Measurements from ENCODE around the gene CAPN2. TPM values are rescaled to one million over a fixed set of nuclear protein-coding genes. Genes with fewer than 3 reads are reported as not detected.

The CAPN2 gene
- polyA plus RNA-seq, 1 of the 3 experiments (the other 2 are of a cell fraction), result 208 TPM

GRCh38 chr1:223796210-223796609, 83.9 kb downstream of the CAPN2 start:
- Histone ChIP-seq H2AFZ (ENCODE audit: low read depth) (no peak overlapping the region), H3K9ac (no peak overlapping the region), H3K9me2 (no peaks in the 10 kb centered on the region), H3F3A (replicated peaks; ENCODE audit: insufficient read depth) (peaks cover 4% of the 10 kb centered on the region), H4K20me1 (ENCODE audit: insufficient read depth) (no peaks in the 10 kb centered on the region), H3K36me3 (replicated peaks in 1 of 2; ENCODE audit: control insufficient read depth in 1 of 2, insufficient read depth in 2 of 2, low read length in 1 of 2) (peaks cover 76 to 95% of the 10 kb centered on the region in 2 experiments), H3K27me3 (ENCODE audit: insufficient read depth) (no peaks in the 10 kb centered on the region), H3K79me2 (ENCODE audit: insufficient read depth) (peaks cover 11% of the 10 kb centered on the region; the same call in 1 of the 2 replicates), H3K9me3 (no peaks in the 10 kb centered on the region), H3K4me3 (ENCODE audit: low read depth in 2 of 2, low read length in 1 of 2) (no peak overlapping the region), H3K4me1 (ENCODE audit: control insufficient read depth in 1 of 2, insufficient read depth in 2 of 2, low read depth in 1 of 2, low read length in 1 of 2) (no peaks in the 10 kb centered on the region), H3K4me2 (no peak overlapping the region), H3K27ac (ENCODE audit: low read depth in 2 of 2, low read length in 1 of 2) (no peak overlapping the region)
- DNase-seq, result no peak
- 95% methylated on average over 7 of the region's 7 CpGs for WGBS (ENCODE audit: low lambda C conversion rate)
- CTCF ChIA-PET, result interaction anchor here (0.7 kb wide), 1 partner anchor 16 kb away, joined by 3 read pairs; no protein-coding TSS in a partner anchor
- TF ChIP-seq POLR2AphosphoS5 (IDR thresholded peaks at IDR 0.05; ENCODE audit: low read depth, low read length) (no peak), RAD21 (IDR thresholded peaks at IDR 0.05; ENCODE audit: low read length) (no peak), MXI1 (IDR thresholded peaks at IDR 0.05; ENCODE audit: low read depth, low read length) (no peak), GATA2 (CRISPR knock-in tag; IDR thresholded peaks at IDR 0.05) (no peak), SMC3 (IDR thresholded peaks at IDR 0.05; ENCODE audit: low read depth, low read length) (no peak), ELF1 (IDR thresholded peaks at IDR 0.05) (no peak), YY1 (IDR thresholded peaks at IDR 0.05; ENCODE audit: low read depth) (no peak), REST (IDR thresholded peaks at IDR 0.05; ENCODE audit: low read depth, low read length) (no peak)
- POLR2A ChIA-PET, result no interaction called here

GRCh38 chr1:223802032-223802431, 89.7 kb downstream of the CAPN2 start:
- ChIA-PET CTCF (interaction anchor here (0.6 to 2.3 kb wide), 2 partner anchors 10 to 106 kb away, joined by 3 to 10 read pairs; no protein-coding TSS in a partner anchor), POLR2A (no interaction called here)
- H3K27me3 ChIP-seq (ENCODE audit: insufficient read depth), result no peaks in the 10 kb centered on the region
- no peak for DNase-seq
- H3K36me3 ChIP-seq (replicated peaks in 1 of 2; ENCODE audit: control insufficient read depth in 1 of 2, insufficient read depth in 2 of 2, low read length in 1 of 2), result peaks cover 75 to 92% of the 10 kb centered on the region in 2 experiments
- no peaks in the 10 kb centered on the region for H3K4me1 ChIP-seq (ENCODE audit: control insufficient read depth in 1 of 2, insufficient read depth in 2 of 2, low read depth in 1 of 2, low read length in 1 of 2)
- H3K79me2 ChIP-seq (ENCODE audit: insufficient read depth), result no peaks in the 10 kb centered on the region
- no peaks in the 10 kb centered on the region for H3K9me2 ChIP-seq
- TF ChIP-seq GABPA (IDR thresholded peaks at IDR 0.05; ENCODE audit: low read depth) (no peak), FOXJ3 (CRISPR knock-in tag; IDR thresholded peaks at IDR 0.05) (no peak), USF2 (IDR thresholded peaks at IDR 0.05; ENCODE audit: borderline replicate concordance, low read depth, low read length) (no peak)
- WGBS (ENCODE audit: low lambda C conversion rate), result 96% methylated on average over 7 of the region's 7 CpGs
- no peak overlapping the region for H2AFZ ChIP-seq (ENCODE audit: low read depth)
- no peak overlapping the region for H3K4me2 ChIP-seq
- no peak overlapping the region for H3K27ac ChIP-seq (ENCODE audit: low read depth in 2 of 2, low read length in 1 of 2)
- no peaks in the 10 kb centered on the region for H3K9me3 ChIP-seq
- no peaks in the 10 kb centered on the region for H4K20me1 ChIP-seq (ENCODE audit: insufficient read depth)
- H3K9ac ChIP-seq, result no peak overlapping the region
- H3K4me3 ChIP-seq (ENCODE audit: low read depth in 2 of 2, low read length in 1 of 2), result no peak overlapping the region
- H3F3A ChIP-seq (replicated peaks; ENCODE audit: insufficient read depth), result peaks cover 7% of the 10 kb centered on the region
